IPS-11a (cell line): ENCODE results near the gene PLK3.
"Not testable (repeated sequence)": the region's sequence is repeated elsewhere in the genome, so short reads cannot be mapped to it uniquely, and the experiment has no call there.

Experiments used
- H3K4me3 ChIP-seq: one replicate; pipeline ENCODE4 v1.5.1; 2013; ENCODE audit warnings: low read depth, low read length, control low read depth

PLK3 gene

DNA sequence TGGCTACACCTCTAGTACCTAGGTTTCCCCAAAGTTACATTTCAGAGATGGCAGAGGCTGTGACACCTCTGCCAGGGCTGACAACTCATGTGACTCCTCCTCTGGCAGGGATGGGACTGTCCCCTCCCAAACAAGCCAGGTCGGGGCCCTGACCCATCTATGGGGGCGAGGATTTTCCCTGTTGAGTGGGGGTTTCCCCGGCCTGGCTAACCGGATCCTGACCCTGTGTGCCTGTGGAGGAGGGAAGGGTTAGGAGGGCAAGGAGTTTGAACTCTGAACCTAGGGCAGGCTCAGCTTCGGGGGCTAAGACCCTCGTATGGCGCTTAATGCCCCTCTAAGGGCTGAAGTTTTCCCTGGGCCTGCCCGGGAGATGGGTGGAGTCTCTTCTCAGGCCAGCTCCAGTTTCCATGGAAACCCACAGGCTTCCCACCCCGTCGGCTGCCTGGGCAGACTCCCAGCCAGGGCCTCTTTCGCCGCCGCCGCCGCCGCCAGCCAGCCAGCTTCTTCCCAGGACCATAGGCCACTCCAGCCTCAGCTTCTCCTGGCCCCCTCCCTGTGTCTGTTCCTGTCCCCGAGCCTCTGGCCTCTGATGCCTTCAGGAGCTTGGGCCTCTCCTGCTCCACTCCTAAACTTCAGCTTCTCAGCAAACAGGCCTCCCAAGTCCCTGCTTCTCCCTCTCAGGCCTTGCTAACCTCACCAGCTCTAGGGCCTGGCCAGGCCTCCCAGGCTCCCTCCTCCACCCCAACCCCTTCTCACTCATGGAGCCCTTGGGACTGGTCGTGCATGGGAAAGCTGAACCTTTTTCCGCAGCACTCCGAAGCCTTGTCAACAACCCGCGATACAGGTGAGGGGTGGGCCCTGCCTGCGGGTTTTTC lies 8.1 kb downstream of the PLK3 start, which contains the start of gene BTBD19:
Gene BTBD19, plus strand, starts transcription at position 461 of the 875 bp plus-strand sequence. Its CDS starts 298 bp downstream, at position 759.
- H3K4me3 ChIP-seq, result no peak within 1 kb of the TSS

DNA sequence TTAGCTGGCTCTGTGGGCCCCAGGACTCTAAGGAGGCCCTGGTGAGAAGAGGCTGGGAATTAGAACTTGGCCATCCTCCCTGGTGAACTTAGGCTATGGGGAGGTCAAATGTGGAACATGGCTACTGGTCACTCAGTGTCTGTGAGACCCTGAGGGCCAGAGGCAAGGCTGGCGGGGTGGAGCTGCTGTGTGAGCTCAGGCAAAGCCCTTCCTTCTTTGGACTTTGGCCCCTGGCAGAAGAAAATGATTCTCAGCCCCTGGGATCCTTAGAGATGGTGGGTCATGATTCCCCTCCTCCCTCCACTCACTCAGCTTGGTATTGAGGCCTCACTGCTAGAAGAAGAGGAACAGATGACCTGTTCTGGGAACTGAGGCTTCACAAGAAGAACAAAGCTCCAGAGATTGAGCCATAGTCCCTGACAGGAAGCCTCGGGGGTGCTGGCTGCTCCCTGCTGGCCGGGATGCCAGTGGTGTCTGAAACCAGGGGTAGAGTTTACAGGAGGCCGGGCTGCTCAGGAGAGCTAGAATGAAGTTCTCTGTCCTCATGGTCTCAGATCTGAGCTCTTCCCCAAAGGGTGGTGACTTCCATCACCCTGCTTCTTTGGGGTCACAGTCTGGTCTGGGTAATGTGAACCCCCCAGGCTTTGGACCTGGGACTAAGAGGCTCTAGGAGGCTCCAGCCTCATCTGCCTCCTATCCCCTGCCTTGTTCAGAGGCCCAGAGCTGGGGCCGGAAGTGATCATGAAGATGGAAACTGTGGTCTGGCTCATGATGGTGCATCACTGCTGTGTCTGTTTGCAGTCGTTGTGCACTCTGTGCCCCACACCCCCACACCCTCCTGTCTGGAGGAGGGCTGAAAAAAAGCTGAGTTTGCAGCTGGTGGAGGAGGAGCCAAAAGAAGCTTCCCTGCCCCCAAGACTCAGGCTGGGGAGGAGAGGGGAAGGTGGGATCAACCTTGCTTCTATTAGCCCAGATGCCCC lies 9.1 kb downstream of the PLK3 start:
- H3K4me3 ChIP-seq, result no peak overlapping the region

DNA sequence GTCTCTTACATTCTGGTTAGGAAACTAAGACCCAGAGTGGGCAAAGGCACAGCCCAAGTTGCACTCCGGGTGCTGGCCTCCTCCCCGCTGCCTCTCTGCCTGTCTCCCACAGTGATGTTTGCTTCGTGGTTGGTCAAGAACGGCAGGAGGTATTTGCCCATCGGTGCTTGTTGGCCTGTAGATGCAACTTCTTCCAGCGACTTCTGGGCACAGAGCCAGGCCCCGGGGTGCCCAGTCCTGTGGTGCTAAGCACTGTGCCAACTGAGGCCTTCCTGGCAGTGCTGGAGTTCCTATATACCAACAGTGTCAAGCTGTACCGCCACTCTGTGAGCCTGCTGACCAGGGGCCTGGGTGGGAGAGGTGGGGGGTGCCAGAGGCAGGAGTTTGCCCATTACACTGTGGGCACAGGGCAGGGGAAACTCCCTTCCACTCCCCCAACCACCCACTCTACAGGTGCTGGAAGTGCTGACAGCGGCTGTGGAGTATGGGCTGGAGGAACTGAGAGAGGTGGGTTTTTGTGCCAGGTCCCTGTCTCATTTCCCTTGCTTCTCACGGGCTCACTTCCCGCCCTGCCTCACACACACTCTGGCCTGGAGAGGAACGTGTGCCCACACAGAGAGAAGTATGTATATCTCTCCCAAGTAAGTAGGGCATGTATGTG lies 10.1 kb downstream of the PLK3 start:
- no peak overlapping the region for H3K4me3 ChIP-seq

DNA sequence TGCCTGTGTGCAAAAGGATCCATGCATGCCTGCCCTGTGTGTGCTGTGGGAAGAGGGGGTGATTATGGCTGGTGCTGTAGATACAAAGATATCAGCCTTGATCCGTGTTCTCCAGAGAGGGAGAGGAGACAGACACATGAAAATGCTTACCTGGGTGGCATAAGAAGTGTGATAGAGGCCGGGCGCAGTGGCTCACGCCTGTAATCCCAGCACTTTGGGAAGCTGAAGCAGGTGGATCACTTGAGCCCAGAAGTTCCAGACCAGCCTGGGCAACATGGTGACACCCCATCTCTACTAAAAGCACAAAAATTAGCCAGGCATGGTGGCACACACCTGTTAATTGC lies 10.6 kb downstream of the PLK3 start:
- H3K4me3 ChIP-seq, result not testable (repeated sequence)

DNA sequence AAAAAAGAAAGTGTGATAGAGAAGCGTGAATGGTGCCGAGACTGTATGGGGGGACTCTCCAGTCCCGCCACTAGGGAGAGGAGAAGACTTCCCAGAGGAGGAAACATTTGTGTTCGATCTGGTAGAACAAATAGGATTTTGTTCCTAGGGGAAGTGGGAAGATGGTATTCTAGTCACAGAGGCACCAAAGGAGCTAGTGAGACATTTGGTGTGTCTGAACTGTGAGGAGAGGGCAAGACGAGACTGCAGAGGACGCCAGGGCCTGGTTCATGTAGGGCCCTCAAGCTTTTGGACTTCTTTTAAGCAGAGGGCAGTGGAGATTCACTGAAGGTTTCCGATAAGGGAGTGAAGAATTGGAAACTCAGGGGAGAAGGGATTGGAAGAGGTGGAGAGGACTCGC lies 11.1 kb downstream of the PLK3 start:
- H3K4me3 ChIP-seq, result no peak overlapping the region

DNA sequence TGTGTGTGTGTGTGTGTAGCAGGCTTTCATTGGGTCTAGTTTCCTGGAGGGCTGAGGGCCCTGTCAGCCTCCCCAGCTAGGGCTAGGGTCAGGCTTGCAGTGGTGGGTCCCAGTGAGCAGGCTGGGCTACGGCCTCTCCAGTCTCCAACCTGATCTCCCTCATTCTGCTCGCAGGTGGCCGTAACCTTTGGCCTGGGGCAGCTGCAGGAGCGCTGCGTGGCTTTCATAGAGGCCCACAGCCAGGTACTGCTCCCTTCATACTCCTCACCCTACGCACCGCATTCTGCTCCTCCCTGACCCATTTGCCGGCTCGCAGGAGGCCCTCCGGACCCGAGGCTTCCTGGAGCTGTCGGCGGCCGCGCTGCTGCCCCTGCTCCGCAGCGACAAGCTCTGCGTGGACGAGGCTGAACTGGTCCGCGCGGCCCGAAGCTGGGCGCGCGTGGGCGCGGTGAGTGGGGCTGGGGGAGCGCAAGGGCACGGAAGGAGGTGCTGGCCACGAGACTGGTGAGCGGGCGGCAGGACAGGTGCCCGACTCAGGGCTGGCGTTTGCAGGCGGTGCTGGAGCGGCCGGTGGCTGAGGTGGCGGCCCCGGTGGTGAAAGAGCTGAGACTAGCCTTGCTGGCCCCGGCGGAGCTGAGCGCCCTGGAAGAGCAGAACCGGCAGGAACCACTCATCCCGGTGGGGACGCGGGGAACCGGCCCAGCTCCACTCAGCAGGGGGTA lies 12.8 kb downstream of the PLK3 start:
- H3K4me3 ChIP-seq, result no peak overlapping the region

DNA sequence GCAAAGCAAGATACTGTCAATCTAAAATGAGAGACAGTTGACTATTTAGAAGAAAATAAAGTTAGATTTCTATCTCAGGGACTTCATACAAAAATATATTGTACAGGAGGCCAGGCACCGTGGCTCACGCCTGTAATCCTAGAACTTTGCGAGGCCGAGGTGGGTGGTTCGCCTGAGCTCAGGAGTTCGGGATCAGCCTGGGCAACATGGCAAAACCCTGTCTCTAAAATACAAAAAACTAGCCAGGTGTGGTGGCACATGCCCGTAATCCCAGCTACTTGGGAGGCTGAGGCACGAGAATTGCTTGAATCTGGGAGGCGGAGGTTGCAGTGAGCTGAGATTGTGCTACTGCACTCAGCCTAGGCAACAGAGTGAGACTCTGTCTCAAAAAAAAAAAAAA lies 15.7 kb downstream of the PLK3 start:
- H3K4me3 ChIP-seq, result not testable (repeated sequence)

DNA sequence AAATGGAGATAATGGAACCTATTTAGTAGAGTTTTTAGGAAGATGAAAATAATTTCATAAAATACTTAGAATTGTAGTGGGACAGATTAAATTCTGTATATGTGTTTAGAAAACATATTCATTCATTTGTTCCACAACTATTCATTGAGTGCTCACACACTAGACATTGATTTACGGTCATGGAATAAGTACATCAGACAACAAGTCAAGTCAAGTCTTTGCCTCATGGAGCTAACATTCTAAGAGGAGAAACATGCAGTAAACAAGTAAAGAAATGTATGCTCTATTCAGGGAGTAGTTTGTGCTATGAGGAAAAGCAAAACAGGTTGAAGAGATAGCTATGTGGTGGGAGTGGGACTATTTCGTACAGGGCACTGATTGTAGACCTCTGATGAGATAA lies 17.1 kb downstream of the PLK3 start:
- no peak overlapping the region for H3K4me3 ChIP-seq

DNA sequence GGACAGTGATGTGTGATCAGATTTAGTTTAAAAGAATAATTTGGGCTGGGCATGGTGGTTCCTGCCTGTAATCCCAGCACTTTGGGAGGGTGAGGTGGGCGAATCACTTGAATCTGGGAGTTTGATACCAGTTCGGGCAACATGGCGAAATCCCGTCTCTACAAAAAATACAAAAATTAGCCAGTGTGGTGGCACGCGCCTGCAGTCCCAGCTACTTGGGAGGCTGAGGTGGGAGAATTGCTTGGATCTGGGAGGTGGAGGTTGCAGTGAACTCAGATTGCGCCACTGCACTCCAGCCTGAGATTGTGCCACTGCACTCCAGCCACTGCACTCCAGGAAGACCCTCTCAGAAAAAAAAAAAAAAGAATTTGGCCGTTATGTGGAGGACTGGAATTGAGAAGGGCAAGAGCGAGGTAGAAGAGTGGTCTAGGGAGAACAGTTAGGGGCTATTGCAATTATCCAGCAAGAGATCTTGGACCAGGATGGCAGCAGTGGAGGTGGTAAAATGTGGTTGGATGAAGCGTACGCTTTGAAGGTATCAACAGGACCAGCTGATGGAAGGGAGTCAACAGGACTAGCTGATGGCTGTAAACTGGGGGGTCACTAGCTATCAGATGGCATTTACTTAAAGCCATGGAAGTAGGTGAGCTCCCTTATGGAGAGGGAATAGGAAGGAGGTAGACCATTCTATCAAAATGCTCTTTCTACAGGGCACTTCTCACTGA lies 17.8 kb downstream of the PLK3 start:
- no peak overlapping the region for H3K4me3 ChIP-seq

DNA sequence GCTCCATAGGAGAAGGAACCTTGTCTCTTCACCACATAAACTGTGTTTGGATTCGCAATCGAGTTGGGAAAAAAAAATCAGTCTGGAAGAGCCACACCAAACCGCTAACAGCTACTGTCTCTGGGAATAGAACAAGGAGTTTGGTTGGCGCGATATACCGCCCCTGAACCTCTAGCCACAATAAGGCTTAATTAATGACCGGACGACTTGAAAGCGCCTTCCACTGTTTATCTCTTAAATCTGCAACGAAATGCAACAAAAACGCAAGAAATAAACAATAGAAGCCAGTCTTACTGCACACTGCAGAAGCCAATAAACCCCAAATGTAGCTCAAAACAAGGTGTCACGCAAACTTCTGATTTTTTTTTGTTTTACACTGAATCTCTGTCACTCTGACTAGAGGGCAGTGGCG lies 19.0 kb downstream of the PLK3 start:
- H3K4me3 ChIP-seq, result no peak overlapping the region

DNA sequence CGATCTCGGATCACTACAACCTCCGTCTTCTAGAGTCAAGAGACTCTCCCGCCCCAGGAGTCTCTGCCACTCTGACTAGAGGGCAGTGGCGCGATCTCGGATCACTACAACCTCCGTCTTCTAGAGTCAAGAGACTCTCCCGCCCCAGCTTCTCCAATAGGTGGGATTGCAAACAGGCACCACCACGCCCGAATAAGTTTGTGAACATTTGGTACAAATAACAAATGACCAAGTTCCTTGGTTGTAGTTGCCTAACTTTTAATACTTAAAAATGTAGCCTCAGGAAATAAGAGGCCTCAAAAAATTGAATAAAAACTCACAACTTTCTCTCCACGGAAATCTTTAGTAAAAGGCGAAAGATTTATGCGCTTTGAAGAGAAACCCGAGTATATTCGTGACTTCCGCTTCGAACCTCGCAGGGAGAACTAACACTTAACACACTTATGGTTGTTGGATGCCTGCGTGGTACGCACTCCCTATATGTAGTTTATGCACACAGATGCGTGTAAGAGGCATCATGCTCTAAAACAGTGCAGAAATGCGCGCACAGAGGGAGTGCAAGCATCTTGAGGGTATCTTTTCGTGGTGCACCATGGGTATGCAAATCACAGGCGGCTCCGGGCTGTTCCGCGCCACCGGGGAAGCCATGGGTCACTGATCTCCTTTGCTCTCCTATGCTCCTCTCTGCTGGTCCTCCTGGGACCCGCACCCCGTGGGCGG lies 19.6 kb downstream of the PLK3 start:
- H3K4me3 ChIP-seq, result peak overlapping the region; percentile 33

DNA sequence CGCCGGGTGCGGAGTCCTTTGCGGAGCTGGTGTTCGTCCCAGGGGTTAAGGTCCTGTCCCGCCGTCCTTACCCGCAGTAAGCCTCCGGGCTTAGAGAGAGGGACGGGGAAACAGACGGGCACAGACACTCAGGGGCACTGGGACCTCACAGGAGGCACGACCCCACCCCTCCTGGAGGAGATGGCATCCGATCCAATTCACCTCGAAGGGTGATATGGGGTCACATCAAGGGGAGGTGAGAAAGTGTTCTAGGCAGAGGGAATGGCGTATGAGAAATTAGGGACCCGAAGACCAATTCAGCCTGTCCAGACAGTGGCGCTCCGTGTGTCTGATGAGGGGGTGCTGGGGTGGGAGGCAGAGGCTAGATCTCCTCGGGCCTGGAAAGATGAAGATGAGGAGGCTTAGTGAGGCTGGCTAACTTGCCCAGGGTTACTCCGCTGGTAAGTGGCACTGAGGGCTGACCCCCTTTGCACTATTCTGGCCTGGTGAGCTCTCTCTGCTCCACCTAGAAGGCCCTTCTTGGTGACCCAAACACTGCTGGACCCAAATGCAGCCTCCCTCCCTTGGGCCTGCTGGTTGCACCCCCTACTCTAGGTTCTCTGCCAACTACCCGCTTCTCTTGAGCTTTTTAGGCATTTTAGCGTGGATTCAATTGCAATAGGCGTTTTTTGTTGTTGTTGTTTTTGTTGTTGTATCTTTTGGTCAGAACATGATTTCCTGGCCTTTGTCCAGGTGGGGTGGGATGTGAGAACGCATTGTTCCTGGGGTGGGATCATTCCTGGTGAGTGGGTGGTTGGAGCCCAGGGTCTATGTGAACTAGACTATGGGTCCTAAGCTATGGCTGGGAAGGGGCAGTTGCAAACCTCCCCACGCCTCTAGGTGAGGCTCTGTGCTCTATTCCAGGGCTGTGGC lies 20.4 kb downstream of the PLK3 start:
- peak overlapping the region; percentile 33 for H3K4me3 ChIP-seq

DNA sequence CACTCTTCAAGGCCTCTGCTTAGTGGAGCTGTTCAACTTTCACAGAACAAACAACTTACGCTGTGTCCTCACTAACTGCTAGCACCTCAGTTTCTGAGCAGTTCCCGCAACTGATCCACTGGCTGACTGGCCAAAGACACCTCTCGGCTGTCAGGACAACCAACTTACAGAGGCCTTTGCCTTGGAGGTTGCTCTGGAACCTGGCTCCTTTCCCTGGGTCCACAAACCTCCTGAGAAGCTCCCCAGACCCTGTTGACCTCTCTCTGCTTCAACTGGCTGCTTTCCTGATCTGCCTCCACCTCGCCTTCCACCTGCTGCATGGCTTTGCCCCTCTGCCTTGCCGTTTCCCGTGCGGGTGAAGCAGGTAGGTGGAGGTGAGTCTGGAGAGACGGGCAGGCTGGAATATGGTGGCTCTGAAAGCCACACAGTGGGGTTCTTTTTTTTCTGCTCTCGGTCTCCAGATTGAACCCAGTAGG lies 21.1 kb downstream of the PLK3 start:
- no peak overlapping the region for H3K4me3 ChIP-seq

DNA sequence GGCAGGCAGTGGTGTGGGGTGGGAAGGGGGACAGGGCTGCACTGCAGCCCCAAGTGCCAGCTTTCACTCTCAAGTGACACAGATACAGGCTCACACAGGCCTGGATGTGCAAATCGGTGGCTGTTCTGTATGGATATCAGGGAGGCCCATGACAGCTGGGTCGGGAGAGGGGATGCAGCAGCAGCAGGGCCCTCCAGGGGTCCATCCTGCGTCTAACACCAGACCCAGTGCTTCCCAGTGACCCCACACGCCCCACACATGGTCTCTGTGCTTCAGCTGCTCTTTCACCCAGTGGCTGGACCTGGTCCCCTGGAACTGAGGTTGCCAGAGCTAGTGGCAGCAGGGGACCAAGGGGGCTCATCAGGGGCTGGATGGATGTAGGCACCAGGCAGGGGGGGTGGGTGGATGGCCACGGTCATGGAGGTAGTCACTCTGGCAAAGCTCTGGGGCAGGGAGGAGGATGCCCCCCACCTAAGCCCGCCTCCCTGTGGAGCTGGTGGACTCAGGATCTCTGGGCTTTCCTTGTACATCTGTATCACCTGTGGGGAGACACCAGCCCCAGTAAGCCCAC lies 22.0 kb downstream of the PLK3 start:
- H3K4me3 ChIP-seq, result no peak overlapping the region

DNA sequence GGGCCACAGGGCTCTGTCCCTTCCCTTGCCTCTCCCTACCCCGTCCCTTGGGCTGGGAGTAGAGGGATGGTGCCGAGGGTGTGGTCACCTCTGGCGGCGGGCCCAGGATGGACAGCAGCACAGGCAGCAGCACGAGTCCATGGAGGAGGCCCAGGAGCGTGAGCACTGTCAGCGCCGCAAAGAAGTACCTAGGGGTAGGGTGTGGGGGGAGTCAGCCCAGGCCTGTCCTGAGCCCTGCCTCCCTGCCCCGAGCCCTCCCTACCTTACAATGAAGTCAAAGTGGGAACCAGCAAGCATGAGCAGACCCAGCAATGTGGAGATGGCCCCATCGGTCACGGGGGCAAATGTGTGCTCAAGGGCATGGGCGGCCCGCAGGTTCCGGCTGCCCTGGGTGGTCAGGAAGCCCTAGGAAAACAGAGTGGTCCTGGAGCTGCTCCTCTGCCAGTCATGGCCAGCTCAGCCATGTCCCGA lies 22.8 kb downstream of the PLK3 start:
- H3K4me3 ChIP-seq, result no peak overlapping the region

DNA sequence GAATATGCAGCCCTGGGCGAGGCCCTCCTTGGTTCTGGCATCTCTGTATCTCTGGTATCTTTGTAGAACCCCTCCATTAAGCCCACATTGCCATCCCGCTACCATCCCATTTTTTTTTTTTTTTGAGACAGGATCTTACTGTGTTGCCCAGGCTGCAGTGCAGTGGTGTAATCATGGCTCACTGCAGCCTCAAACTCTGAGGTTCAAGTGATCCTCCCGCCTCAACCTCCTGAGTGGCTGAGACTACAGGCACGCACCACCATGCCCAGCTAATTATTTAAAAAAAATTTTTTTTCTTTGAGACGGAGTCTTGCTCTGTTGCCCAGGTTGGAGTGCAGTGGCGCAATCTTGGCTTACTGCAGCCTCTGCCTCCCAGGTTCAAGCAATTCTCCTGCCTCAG lies 24.2 kb downstream of the PLK3 start:
- not testable (repeated sequence) for H3K4me3 ChIP-seq

DNA sequence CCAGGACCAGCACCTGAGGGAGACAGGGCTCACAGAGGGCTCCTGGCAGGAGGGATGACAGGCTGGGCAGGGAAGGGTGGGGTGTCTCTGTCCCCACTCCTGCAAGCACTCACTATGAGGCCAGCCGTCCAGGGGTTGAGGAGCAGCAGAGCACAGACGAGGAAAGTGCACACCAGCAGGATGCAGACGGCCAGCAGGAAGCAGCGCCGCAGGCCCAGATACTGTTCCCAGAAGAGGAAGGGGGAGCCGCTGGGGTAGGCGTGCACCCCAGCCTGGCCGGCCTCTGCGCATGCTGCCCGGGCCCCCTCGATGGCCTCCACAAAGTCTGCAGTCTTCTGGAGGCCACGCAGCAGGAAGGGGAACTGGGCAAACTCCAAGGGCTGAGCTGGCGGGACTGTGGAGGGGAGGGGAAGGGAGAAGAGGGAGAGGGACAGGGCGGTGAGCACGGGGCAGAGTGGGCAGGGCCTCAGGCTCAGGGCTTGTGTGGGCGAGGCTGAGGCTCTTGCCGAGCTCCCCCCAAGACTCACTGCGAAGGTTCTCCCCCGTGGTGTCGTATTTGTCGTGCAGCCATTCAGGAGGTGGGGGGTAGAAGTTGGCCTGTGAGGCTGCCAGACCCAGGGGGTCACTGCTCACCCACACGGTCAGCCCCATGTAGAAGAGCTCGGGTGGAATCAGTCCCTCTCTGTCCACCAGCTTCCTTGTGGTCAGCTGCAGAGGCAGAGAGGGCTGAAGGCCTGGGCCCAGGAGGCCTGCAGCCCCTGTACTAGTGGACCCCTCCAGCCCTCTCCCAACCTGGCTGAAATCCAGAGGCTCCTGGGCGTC lies 26.4 kb downstream of the PLK3 start:
- no peak overlapping the region for H3K4me3 ChIP-seq
